HL-60 (cell line): ENCODE measurements around the gene SH3RF1.

Source experiments
- DNase-seq, 2 experiments: peaks; one replicate each; pipeline ENCODE4 v3.0.0-alpha.2; 2010 to 2020; ENCODE audit warnings: low read depth in 1 of 2, low spot score in 1 of 2
- H3K27ac ChIP-seq: fragments of 250-450 bp; sonication (Bioruptor Pico); replicated peaks from 2 replicates; pipeline ENCODE4 v1.5.1; 2020; ENCODE audit warnings: mild to moderate bottlenecking, moderate library complexity
- H3K27me3 ChIP-seq: fragments of 250-450 bp; sonication (Bioruptor Pico); 2 replicates; pipeline ENCODE4 v1.5.1; 2021; ENCODE audit warnings: mild to moderate bottlenecking, moderate library complexity; ENCODE audit not compliant: insufficient read depth, poor library complexity, severe bottlenecking
- H3K4me3 ChIP-seq: replicated peaks from 2 replicates; pipeline ENCODE4 v1.5.1; 2011; ENCODE audit warnings: mild to moderate bottlenecking, control low read depth, low read length; ENCODE audit not compliant: insufficient read depth
- CTCF ChIP-seq: IDR thresholded peaks from one replicate; pipeline ENCODE4 v1.5.1; 2011; ENCODE audit warnings: low read length, control low read depth, inconsistent platforms; ENCODE audit not compliant: insufficient read depth
- GABPA ChIP-seq: IDR thresholded peaks from 2 replicates; pipeline ENCODE4 v1.6.1; 2012; ENCODE audit warnings: low read depth
- POLR2AphosphoS5 ChIP-seq: IDR thresholded peaks from 2 replicates; pipeline ENCODE4 v1.6.1; 2012; ENCODE audit warnings: low read depth
- SPI1 ChIP-seq: IDR thresholded peaks from 2 replicates; pipeline ENCODE4 v1.6.1; 2012; ENCODE audit warnings: low read depth, mild to moderate bottlenecking, borderline replicate concordance
- TF ChIP-seq, protein P1 (sequence below): IDR thresholded peaks from 2 replicates; pipeline ENCODE4 v1.6.1; 2012; ENCODE audit warnings: low read depth; ENCODE audit not compliant: insufficient replicate concordance

The SH3RF1 gene

GRCh38 chr4:169236873-169237626 is 33.7 kb downstream of the SH3RF1 start:
- no peak overlapping the region for H3K27ac ChIP-seq
- DNase-seq: no peak
- no peak overlapping the region for H3K4me3 ChIP-seq
- no peaks in the 10 kb centered on the region for H3K27me3 ChIP-seq
- TF ChIP-seq, protein P1, sequence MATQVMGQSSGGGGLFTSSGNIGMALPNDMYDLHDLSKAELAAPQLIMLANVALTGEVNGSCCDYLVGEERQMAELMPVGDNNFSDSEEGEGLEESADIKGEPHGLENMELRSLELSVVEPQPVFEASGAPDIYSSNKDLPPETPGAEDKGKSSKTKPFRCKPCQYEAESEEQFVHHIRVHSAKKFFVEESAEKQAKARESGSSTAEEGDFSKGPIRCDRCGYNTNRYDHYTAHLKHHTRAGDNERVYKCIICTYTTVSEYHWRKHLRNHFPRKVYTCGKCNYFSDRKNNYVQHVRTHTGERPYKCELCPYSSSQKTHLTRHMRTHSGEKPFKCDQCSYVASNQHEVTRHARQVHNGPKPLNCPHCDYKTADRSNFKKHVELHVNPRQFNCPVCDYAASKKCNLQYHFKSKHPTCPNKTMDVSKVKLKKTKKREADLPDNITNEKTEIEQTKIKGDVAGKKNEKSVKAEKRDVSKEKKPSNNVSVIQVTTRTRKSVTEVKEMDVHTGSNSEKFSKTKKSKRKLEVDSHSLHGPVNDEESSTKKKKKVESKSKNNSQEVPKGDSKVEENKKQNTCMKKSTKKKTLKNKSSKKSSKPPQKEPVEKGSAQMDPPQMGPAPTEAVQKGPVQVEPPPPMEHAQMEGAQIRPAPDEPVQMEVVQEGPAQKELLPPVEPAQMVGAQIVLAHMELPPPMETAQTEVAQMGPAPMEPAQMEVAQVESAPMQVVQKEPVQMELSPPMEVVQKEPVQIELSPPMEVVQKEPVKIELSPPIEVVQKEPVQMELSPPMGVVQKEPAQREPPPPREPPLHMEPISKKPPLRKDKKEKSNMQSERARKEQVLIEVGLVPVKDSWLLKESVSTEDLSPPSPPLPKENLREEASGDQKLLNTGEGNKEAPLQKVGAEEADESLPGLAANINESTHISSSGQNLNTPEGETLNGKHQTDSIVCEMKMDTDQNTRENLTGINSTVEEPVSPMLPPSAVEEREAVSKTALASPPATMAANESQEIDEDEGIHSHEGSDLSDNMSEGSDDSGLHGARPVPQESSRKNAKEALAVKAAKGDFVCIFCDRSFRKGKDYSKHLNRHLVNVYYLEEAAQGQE: no peak
- TF ChIP-seq POLR2AphosphoS5: no peak
- no peak for TF ChIP-seq GABPA
- TF ChIP-seq CTCF: no peak
- TF ChIP-seq SPI1: no peak

DNA sequence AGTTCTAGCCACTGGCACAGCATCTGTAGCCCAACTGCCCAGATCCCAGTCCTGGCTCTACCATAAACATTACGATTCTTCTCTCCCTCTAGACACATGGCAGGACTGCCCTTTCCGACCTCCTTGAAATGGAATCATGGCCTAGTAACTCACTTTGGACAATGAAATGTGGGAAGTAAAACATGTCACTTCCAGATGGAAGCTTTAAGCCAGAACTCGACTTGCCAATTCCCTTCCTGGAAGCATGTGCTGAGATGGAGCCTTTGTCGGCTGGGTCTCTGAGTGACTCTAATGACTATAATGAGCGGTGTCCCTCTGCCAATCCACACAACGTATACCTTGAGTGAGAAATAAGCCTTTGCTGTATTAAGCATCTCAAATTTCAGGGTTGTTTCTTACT is 34.7 kb downstream of the SH3RF1 start:
- TF ChIP-seq GABPA: no peak
- TF ChIP-seq, protein P1: no peak
- no peak for TF ChIP-seq POLR2AphosphoS5
- no peak for TF ChIP-seq CTCF
- TF ChIP-seq SPI1: no peak
- Histone ChIP-seq H3K27ac (no peak overlapping the region), H3K27me3 (no peaks in the 10 kb centered on the region), H3K4me3 (no peak overlapping the region)
- no peak for DNase-seq

- Histone ChIP-seq H3K4me3 (no peak overlapping the region), H3K27me3 (no peaks in the 10 kb centered on the region), H3K27ac (no peak overlapping the region)
- no peak for DNase-seq
- no peak for TF ChIP-seq POLR2AphosphoS5
- TF ChIP-seq, protein P1: no peak
- TF ChIP-seq GABPA: no peak
- no peak for TF ChIP-seq CTCF
- TF ChIP-seq SPI1: no peak
These were observed 36.5 kb downstream of the SH3RF1 start for GRCh38 chr4:169234137-169234855.
